KOPT-K1 (cell line): ENCODE data around the gene MCAM.

Source experiments
- H3K27ac ChIP-seq: fragments of 200-600 bp; sonication (generic); 2 replicates; pipeline ENCODE4 v1.5.1; 2016; ENCODE audit warnings: antibody characterized with exemption, mild to moderate bottlenecking, low read depth, low read length; ENCODE audit not compliant: poor library complexity, severe bottlenecking
- H3K36me3 ChIP-seq: fragments of 200-600 bp; sonication (generic); 2 replicates; pipeline ENCODE4 v1.5.1; 2017; ENCODE audit warnings: antibody characterized with exemption, mild to moderate bottlenecking, low read length, moderate library complexity; ENCODE audit not compliant: insufficient read depth
- H3K9me3 ChIP-seq: fragments of 200-600 bp; sonication (generic); 2 replicates; pipeline ENCODE4 v1.5.1; 2017; ENCODE audit warnings: antibody characterized with exemption, low read length, mild to moderate bottlenecking; ENCODE audit not compliant: insufficient read depth, poor library complexity, severe bottlenecking

MCAM gene, protein sequence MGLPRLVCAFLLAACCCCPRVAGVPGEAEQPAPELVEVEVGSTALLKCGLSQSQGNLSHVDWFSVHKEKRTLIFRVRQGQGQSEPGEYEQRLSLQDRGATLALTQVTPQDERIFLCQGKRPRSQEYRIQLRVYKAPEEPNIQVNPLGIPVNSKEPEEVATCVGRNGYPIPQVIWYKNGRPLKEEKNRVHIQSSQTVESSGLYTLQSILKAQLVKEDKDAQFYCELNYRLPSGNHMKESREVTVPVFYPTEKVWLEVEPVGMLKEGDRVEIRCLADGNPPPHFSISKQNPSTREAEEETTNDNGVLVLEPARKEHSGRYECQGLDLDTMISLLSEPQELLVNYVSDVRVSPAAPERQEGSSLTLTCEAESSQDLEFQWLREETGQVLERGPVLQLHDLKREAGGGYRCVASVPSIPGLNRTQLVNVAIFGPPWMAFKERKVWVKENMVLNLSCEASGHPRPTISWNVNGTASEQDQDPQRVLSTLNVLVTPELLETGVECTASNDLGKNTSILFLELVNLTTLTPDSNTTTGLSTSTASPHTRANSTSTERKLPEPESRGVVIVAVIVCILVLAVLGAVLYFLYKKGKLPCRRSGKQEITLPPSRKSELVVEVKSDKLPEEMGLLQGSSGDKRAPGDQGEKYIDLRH

GRCh38 chr11:119316729-119317591 lies at the start of gene MCAM:
TSS of gene MCAM (minus strand) at chr11:119317130. CDS start at chr11:119317101, 29 bp downstream.
- Histone ChIP-seq H3K36me3 (no peaks in the 10 kb centered on the region), H3K27ac (no peak within 1 kb of the TSS), H3K9me3 (no peaks in the 10 kb centered on the region)

GRCh38 chr11:119365071-119365591 lies 48.2 kb upstream of the MCAM start:
- Histone ChIP-seq H3K36me3 (no peaks in the 10 kb centered on the region), H3K9me3 (no peaks in the 10 kb centered on the region), H3K27ac (no peak overlapping the region)

- Histone ChIP-seq H3K27ac (no peak overlapping the region), H3K36me3 (no peaks in the 10 kb centered on the region), H3K9me3 (no peaks in the 10 kb centered on the region)
Measured at GRCh38 chr11:119363851-119364590, 47.1 kb upstream of the MCAM start.

GRCh38 chr11:119363081-119363850 lies 46.3 kb upstream of the MCAM start:
- H3K27ac ChIP-seq, result no peak overlapping the region
- no peaks in the 10 kb centered on the region for H3K9me3 ChIP-seq
- H3K36me3 ChIP-seq, result no peaks in the 10 kb centered on the region

DNA sequence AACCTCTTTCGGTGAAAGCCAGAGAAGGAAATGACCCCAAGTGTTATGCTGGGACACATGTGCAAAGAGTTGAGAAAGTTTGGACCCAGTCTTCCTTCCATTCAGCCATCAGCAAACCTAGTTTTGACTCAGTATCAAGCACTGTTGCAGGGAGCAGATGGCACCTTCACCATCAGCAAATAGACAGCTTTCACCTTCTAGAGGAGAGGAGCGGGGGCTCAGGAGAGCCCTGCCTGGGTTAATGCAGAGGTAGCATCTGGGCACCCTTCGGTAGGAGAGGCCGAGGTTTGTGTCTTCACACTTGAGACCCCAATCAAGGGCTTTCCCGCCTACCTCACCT lies 45.8 kb upstream of the MCAM start:
- Histone ChIP-seq H3K27ac (no peak overlapping the region), H3K9me3 (no peaks in the 10 kb centered on the region), H3K36me3 (no peaks in the 10 kb centered on the region)

GRCh38 chr11:119361941-119362725 lies 45.2 kb upstream of the MCAM start:
- Histone ChIP-seq H3K9me3 (no peaks in the 10 kb centered on the region), H3K36me3 (no peaks in the 10 kb centered on the region), H3K27ac (no peak overlapping the region)

DNA sequence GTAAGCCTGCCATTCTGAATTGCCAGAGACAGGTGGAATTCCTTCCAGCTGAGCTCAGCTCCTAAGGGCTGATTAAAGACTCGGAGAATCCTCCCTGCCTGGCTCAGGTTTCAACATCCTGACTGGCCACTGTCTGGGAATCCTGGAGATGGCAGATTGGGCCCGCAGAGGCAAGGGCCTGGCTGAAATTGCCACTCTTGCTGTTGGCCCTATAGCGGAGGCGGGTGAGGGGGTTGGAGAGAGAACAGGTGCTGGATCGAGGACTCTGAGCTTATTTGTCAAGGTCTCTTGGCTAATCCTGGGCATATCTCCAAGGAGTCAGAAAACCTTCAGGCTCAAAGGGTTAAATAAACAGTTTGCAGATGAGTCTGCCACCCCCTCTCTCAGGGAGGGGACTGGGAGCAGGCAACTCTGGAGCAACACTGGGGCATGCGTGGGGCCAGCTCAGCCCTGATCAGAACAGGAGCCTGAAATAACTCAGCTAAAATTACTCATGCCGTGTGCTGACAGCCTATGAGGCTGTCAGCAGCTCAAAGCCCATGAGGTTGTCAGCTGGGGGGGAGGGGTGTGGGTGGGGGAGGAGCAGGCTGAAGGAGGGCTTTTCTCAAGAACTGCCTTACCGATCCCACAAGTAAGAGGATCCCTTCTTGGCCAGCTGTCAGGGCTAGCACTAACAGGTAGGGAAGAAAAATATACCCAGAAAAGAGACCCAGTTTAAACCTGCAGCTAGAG lies 44.3 kb upstream of the MCAM start:
- Histone ChIP-seq H3K36me3 (no peaks in the 10 kb centered on the region), H3K9me3 (no peaks in the 10 kb centered on the region), H3K27ac (no peak overlapping the region)

GRCh38 chr11:119359365-119360214 lies 42.7 kb upstream of the MCAM start:
- Histone ChIP-seq H3K27ac (no peak overlapping the region), H3K36me3 (no peaks in the 10 kb centered on the region), H3K9me3 (no peaks in the 10 kb centered on the region)

DNA sequence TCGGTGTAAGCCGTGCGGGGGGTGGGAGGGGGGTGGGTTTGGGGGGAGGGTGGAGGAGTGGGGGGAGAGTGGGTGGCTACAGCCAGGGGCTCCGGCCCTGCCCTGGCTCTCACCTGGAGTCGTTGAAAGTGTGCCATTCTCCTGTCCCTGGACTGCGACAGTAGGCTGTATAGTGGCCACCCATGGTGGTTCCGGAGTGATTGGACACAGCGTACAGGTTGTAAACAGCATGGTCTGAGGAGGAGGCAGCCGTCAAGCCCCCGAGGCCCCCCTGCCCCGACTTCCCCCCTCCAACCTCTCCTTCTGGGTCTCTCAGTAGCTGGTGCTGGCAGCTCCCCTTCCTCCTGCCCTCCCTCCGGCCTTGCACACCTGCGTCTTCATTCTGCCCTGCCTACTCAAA lies 40.1 kb upstream of the MCAM start:
- Histone ChIP-seq H3K27ac (no peak overlapping the region), H3K9me3 (no peaks in the 10 kb centered on the region), H3K36me3 (no peaks in the 10 kb centered on the region)

GRCh38 chr11:119356349-119357031 lies 39.6 kb upstream of the MCAM start:
- H3K27ac ChIP-seq, result no peak overlapping the region

GRCh38 chr11:119355091-119355843 lies 38.3 kb upstream of the MCAM start:
- no peaks in the 10 kb centered on the region for H3K36me3 ChIP-seq
- H3K27ac ChIP-seq, result no peak overlapping the region
- no peaks in the 10 kb centered on the region for H3K9me3 ChIP-seq

More at GRCh38 chr11:119356349-119357031, 39.6 kb upstream of the MCAM start:
- no peaks in the 10 kb centered on the region for H3K9me3 ChIP-seq
- no peaks in the 10 kb centered on the region for H3K36me3 ChIP-seq
